Measurements from ENCODE around the gene SLC7A11.
A peak's percentile ranks its signal among the peaks of the same experiment; 100 is the strongest.

DNA sequence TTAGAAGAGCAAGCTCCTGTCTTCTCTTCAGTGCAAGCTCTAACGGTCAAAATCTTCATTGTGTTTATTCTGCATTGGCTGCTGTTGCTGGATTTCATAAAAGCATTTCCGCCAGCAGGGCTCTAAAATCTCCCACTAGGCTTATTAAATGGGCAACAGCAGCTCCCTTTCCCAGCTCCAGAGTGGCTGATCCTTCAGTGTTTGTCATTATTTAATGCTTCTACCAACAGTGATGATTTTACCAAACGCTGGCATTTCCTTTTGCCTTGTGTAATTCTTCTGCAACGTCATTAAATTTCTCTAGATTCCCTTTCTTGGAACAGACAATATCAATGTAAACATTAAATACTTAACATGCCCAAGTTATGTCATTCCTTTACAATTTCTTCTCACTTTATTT, 20.1 kb downstream of the SLC7A11 start:
- no peak for TF ChIP-seq POLR2A (IDR thresholded peaks at IDR 0.05)
- TF ChIP-seq, protein P1, sequence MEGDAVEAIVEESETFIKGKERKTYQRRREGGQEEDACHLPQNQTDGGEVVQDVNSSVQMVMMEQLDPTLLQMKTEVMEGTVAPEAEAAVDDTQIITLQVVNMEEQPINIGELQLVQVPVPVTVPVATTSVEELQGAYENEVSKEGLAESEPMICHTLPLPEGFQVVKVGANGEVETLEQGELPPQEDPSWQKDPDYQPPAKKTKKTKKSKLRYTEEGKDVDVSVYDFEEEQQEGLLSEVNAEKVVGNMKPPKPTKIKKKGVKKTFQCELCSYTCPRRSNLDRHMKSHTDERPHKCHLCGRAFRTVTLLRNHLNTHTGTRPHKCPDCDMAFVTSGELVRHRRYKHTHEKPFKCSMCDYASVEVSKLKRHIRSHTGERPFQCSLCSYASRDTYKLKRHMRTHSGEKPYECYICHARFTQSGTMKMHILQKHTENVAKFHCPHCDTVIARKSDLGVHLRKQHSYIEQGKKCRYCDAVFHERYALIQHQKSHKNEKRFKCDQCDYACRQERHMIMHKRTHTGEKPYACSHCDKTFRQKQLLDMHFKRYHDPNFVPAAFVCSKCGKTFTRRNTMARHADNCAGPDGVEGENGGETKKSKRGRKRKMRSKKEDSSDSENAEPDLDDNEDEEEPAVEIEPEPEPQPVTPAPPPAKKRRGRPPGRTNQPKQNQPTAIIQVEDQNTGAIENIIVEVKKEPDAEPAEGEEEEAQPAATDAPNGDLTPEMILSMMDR (IDR thresholded peaks at IDR 0.05) = peak in 3 of 7 experiments; percentile 15 to 29 (median 19)

Measured in body of pancreas (tissue), 4 donors.